GM18867 (cell line): ENCODE measurements around the gene PPIP5K2.
"Not testable (repeated sequence)": the region's sequence is repeated elsewhere in the genome, so short reads cannot be mapped to it uniquely, and the experiment has no call there.

Source experiments
- ATAC-seq: cut with Tn5 transposase; IDR thresholded peaks from one replicate; pipeline ENCODE4 v1.9.1; 2021; ENCODE audit warnings: mild to moderate bottlenecking, moderate library complexity; ENCODE audit not compliant: unreplicated experiment

The PPIP5K2 gene

DNA sequence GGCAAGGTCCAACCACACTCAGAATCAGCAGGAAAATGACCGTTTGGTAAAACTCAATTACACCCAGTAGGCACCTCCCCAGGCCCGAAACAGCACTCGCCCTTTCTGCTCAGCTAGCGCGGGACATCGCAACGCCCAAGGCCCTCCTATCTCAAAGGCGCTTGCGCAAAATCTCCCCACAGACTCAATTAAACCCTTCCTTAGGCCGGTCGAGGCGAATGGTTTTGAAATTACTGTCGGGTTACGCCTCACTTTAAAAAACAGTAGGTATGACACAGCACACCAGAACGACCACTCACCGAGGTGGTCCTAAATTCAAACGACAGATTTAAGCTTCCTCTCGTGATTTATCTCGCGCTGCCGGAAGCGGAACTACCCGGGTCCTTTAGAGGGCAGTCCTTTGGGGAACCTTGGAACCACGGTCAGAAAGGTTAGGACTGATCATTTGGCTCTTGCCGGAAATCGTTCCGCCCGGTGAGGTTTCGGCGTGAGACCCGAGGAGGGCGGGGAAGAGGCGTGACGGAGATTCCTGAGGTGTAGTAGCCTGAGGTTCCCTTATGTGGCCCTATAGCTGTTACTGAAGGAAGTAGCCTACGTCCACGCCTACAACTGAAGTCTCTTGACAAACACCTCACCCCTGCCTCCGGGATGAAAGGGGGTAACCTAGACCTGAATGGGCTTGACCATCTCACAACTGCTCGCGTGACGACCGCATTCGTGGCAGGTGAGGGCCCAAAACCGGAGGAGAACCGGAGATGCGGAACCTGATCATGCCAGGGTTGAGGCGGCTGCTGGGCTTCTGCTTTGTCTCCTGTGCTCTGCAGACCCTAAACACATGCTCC is at the start of gene PPIP5K2, which contains the start of gene GIN1:
Gene PPIP5K2, plus strand, starts transcription at position 537 of the 842 bp plus-strand sequence. CDS start 9,289 bp downstream, outside the sequence.
Gene GIN1, minus strand, starts transcription at position 374 of the 842 bp plus-strand sequence. CDS start 11,431 bp downstream, outside the sequence.
- peak; percentile 88 for ATAC-seq

DNA sequence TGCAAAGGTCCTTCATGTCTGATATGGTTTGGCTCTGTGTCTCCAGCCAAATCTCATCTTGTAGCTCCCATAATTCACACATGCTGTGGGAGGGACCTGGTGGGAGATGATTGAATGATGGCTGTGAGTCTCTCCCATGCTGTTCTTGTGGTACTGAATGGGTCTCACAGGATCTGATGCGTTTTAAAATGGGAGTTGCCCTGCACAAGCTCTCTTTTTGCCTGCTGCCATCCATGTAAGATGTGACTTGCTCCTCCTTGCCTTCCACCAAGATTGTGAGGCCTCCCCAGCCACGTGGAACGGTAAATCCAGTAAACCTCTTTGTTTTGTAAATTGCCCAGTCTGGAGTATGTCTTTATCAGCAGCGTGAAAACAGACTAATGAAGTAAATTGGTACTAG is 46.6 kb upstream of the PPIP5K2 start:
- not testable (repeated sequence) for ATAC-seq

DNA sequence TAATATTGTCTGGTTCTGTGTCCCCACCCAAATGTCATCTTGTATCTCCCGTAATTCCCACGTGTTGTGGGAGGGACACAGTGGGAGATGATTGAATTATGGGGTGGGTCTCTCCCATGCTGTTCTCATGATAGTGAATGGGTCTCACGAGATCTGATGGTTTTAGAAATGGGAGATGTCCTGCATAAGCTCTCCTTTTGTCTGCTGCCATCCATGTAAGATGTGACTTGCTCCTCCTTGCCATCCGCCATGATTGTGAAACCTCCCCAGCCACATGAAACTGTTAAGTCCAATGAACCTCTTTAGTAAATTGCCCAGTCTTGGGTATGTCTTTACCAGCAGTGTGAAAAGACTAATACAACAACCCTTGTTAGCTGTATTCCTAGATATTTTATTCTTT is 44.7 kb upstream of the PPIP5K2 start:
- ATAC-seq = no peak

DNA sequence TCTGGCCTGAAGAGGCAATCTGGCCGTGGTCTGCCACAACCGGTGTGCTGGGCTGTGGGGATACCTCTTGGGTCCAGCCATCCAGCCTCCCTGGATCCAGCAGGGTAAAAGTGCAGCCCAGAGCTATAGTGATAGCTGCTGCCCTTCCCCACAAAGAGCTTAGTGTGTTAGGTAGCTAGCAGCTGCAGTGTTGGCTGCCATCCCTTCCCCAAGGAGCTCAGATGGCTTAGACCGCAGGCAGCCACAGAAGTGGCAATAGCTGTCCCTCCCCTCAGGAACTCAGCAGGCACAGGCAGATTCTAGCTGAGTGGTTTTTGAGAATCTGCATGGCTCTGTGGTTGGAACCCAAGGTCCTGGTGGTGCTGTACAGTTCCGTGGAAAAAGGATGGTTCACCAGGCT is 40.3 kb upstream of the PPIP5K2 start:
- ATAC-seq = no peak

DNA sequence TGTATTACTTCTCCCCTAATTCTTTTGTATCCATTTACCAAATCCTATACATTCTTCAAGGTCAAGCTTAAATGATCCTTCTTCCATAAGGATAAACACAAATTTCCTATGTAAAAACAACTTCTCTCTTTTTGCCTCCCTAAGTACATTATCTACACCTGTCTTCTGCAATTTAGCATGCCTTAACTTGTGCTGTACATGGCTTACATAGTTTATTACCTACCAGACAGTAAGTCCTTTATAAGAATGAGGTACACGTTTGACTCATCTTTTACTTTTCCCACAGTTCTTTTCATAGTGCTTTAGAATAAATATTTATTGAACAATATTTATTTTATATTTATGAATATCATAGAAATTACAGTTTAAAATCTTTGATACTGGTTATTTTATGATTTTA is 33.6 kb upstream of the PPIP5K2 start:
- ATAC-seq = no peak

DNA sequence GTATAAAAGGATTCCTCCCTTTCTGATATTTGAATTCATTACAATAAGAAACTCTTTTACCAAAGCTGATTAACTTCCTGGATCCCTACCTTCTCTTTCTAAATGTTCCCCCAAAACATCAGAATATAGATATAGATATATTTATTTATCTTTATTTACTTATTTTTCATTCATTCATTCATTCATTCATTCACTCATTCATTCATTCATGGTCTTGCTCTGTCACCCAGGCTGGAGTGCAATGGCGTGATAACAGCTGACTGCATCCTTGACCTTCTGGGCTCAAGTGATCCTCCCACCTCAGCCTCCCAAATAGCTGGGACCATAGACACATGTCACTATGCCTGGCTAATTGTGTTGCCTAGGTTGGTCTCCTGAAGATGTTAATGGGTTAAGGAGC is 30.8 kb upstream of the PPIP5K2 start:
- ATAC-seq = no peak

DNA sequence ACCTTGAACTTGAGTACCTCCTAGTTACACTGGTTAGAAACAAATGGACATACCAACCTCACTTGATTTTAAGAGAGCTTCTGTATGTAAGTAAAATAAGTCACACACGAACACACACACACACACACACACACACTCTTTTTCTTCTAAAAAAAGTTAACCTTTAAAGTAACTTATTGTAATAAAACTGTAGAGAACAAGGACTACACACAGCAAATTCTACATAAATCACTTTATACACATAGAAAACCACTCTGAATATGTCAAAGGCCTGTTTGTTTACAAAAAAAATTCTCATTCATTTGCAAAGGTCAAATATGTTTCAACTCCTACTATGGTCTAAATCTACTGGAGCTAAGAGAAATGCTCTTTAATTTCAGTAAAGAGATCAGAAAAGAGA is 29.3 kb upstream of the PPIP5K2 start:
- ATAC-seq = no peak

DNA sequence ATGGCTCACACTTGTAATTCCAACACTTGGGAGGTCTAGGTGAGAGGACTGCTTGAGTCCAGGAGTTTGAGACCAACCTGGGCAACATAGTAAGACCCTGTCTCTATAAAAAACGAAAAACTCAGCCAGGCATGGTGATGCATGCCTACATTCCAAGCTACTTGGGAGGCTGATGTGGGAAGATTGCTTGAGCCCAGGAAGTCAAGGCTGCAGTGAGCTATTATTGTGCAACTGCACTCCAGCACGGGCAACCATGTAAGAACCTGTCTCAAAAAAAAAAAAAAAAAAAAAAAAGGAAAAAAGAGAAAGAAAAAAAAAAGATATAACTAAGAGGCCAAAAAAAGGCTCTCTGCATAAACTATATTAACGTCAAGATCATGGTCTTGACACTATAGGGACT is 27.4 kb upstream of the PPIP5K2 start:
- ATAC-seq = no peak

DNA sequence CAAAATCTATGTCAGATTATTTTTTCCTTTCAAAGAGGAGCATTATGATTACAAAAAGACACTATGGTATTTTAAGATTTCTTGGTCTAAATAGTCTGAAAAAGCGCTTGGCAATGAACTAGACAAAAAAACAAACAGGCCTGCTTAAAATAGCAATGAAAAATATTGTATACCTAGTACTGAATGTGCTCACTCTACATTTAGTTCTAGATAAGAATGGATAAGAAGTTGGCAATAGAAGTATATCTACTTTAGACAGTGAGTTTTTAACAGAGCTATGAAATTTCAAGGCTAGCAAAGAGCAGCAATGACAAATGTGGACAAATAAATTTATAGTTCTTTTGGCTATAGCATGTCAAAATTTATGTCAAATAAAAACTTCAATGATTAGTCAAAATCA is 26.4 kb upstream of the PPIP5K2 start:
- no peak for ATAC-seq

DNA sequence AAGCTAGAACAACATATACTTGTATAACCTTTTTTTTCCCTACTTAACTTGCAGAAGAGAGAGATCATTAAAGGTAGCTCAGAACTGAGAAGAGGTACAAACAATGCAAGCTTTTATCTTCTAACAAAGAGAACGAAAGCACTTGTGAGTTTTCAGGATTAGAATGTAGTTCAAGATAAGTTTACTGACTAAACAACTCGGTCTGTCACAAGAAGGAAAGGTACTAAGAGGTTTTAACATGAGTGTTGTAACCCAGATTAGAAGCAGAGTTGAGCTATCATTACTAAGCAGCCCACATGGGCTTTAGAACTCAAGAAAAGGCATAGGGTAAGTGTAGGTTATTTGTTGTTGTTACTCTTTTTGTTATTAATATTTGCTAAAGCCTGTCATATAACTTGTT is 25.4 kb upstream of the PPIP5K2 start:
- no peak for ATAC-seq

DNA sequence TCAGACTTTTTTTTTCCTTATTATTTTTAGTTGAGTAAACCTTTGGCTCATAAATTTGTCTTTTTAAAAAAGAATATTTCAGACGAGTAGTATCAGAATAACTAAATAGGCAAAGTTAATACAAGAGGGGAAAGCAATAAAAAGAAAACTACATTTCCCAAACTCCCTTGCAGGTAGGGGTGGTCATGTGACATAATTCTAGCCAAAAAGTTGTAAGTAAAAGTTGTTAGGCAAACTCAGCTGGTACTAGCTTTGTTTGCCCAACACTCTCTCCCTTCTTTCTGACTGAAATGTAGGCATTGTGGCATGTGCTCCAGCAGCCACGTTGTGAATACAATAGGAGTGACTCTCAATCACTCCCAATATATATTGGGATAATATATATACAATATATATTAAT is 21.1 kb upstream of the PPIP5K2 start:
- no peak for ATAC-seq

DNA sequence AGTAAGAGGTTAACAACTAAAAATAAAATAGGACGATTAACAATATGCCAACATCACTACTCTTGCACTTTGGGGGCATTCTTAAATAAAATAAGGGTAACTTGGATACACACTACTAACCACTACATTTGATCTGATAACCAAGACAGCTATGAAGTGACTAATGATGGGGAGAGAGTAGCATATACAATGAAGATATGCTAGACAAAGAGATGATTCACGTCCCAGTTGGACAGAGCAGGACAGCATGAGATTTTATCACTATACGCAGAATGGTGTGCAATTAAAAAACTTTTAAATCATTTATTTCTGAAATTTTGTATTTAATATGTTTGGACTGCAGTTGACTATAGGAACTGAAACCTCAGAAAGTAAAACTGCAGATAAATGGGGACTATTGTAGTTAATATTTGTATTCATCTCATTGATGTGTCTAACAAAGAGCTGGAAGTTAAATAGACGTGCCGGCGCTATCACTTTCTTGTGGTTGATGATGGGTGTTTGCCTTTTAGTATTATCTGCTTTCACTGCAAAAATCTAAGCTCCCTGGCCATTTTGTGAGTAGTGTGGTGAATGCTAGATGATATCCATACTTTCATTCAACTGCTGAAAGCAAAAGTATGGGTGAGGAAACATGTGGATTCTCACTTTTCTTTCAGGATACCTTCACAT is 18.9 kb upstream of the PPIP5K2 start:
- ATAC-seq = no peak

DNA sequence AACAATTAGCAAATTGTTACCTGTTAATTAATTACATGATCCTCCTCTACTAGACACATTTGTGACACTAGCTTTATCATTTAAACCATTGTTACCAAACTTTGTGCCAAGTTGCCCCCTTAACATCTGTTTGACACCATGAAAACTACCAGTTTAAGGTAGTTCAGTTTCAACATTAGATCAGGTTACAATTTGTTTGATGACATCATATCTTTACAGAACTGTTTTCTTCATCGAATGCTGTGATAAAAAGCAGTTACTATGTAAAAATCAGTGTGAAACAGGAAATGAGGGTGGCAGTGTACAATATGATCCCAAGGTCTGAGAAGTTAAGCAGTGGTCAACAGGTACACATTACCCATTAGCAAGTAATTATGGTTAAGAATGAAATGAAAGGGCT is 17.9 kb upstream of the PPIP5K2 start:
- no peak for ATAC-seq

DNA sequence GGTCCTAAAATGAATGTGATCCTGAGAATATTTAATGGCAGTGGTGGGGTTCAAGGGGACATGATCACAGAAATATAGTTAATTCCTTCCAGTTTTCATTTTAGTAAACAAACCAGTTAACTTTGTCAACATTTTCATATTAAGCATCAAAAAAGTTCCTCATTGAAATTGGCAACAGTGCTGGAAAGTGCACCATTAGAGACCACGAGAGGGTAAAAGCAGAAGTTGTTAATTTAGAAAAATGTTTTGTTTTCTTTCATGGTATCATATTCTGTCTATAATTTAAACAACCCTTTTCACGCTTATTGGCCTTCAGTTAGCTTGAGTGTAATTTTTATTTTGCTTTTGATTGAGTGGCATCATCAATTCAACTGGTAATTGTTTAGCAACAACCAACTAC is 12.0 kb upstream of the PPIP5K2 start:
- no peak for ATAC-seq

DNA sequence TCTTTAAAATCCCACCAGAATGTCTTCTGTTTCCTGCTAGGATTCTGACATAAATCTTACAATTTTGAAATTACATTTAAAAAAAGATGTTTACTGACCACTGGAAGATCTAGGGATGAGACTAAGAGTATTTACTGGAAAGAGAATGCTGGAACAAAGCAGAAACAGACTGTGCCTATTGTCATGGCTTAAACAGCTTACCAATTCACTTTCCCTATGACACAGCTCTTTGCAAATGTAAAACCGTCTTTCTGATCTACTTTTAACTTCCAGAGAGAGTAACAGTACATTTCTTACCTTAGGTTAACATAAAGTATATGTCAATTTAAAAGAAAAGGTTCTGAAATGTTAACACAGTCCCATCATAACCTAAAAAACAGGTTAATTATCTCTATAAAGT is 10.8 kb upstream of the PPIP5K2 start:
- ATAC-seq = no peak

DNA sequence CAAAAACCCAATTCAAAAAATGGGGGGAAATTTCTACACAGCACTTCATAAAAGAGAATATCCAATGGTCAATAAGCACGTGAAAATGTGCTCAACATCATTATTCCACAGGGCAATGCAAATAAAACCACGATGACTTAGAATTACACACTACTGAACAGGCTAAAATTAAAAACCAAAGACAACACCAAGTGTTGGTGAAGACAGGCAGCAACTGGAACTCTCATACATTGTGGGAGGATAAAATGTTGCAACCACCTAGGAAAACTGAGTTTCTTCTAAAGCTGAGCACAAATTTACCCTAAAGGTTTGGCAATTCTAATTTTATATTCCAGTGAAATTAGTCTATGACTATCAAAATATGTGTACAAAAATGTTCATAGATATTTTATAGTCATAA is 9.7 kb upstream of the PPIP5K2 start:
- no peak for ATAC-seq

DNA sequence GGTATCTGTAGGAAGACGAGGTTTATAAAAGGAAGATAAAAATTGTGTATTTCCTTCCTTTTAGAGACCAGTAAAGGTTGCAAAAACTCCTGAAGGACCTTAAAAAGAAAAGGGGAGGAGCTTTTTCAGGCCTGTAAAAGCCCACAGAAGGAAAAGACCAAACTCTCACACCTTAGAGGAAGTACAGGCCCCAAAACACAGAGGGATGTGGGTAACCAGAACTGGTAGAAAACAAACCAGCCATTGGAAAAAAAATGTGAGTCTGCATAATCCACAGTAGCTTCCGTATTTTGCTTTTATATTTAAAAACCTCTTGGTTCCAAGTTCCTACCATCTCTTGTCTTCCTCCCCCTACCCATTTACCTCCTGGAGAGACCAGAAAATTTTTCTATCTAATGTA is 8.6 kb upstream of the PPIP5K2 start:
- ATAC-seq = no peak

DNA sequence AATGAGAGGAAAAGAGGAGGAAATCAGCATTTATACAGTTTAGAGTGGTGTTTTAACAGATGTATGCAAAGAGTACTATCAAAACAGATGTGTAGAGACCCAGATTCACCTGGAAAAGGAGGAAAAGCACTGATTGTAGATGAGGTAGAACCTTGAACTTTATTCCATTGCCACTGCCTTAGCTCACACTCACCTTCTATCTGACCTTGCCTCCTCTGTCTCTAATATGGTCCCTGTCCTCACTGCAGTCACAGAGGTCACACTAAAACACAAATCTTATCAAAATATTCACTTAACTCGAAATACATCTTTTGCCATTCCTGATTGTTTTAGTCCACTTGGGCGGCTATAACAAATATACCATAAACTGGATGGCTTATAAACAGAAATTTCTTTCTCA is 7.2 kb upstream of the PPIP5K2 start:
- ATAC-seq = no peak

DNA sequence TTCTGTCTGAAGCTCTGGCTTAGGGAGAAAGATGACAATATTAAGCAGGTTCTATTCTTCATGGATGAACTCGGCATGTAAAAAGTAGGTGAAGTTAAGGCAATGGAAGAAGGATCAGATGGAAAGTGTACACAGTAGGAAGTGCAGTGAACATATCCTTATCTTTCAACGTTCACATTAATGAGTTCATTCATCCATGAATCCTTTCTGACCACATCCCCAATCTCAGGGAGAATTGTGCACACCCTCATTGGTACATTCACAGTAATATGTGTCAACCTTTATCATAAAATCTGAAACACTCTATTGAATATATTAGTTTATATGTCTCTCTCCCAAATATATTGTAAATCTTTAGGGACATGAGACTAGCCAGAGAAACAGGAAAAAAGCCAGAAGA is 5.7 kb upstream of the PPIP5K2 start:
- ATAC-seq = no peak

DNA sequence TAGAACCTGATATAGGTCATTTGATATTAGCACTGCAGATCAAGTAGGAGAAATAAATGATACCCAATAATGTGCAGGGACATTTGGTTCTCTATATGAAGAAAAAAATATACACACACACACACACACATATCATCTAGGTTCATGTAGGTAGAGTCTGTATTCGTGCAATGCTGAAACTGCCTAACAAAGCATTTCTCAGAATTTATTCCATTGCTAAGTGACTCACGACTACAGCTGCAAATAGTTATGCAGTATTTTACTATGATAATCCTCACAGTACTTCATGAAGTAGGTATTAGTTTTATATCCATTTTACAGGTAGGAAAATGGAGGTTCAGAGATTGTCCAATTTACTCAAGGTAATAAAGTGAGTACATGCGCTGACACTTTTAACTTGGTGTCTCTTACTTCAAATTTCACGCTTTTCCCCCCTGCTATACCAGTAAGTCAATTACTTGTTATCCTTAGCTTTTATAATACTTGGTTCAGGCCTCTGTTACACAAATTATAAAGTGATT is 2.6 kb upstream of the PPIP5K2 start:
- no peak for ATAC-seq

DNA sequence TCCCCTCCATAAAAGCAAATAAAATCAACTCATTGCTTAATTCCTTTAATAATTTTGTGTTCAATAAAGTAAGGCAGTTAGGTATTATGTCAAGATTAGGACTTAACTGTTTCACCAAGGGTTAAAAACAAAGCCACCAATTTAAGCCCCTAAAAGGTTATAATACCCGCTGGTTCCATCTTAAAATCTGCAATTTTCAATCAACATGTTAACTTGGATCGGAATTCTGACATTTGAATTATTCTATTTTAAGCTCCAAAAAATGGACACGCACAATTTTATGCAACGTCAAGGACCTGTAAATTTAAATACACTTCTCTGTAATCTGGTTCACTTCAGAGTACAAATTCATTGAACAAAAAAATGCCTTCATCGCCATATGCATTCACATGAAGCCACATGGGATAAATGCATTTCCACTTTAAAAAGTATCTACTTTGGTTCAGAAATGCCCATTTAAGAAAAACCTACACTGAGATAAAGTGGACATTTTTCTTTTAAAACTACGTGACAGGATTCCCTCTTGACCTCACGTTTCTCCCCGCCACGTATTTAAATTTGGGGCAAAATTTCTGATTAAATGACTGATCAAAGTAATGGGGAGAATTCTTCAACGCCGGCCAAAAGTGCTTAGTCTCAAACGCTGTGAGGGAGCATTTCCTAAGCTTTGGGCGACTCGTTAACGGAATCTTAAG is 884 bp upstream of the PPIP5K2 start:
- ATAC-seq = peak; percentile 0
